ENCODE measurements around the gene FBH1.

The FBH1 gene

DNA sequence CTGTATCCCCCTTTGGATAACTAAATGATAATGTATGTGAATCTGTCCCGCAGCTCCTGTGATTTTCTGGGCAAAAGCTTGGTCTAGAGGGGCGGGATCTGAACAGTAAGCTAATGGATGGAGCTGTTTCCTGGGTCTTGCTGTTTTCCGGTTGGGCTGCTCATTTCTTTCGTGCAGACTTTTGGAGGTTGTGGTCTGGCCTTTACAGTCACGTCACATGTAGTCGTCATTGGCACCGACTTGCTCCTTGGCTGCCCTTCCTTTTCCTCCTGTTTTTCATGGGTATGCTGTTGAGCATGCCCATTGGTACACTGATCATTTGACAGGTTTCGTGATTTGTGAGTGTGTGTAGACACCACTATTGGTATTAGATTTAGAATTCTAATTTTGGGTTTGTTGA, 2.0 kb downstream of the FBH1 start:
- no peaks in the 10 kb centered on the region for H3K27me3 ChIP-seq (ENCODE audit: control insufficient read depth, low read length)
- no peaks in the 10 kb centered on the region for H3F3A ChIP-seq (ENCODE audit: control insufficient read depth, insufficient read depth)
- H3K4me2 ChIP-seq (ENCODE audit: low read length): no peak overlapping the region
- peaks cover 81% of the 10 kb centered on the region for H3K79me2 ChIP-seq (ENCODE audit: control insufficient read depth, low read length)
- TF ChIP-seq EZH2phosphoT487 (IDR thresholded peaks at IDR 0.05; ENCODE audit: borderline replicate concordance, low read length): no peak
- TF ChIP-seq, protein P1, sequence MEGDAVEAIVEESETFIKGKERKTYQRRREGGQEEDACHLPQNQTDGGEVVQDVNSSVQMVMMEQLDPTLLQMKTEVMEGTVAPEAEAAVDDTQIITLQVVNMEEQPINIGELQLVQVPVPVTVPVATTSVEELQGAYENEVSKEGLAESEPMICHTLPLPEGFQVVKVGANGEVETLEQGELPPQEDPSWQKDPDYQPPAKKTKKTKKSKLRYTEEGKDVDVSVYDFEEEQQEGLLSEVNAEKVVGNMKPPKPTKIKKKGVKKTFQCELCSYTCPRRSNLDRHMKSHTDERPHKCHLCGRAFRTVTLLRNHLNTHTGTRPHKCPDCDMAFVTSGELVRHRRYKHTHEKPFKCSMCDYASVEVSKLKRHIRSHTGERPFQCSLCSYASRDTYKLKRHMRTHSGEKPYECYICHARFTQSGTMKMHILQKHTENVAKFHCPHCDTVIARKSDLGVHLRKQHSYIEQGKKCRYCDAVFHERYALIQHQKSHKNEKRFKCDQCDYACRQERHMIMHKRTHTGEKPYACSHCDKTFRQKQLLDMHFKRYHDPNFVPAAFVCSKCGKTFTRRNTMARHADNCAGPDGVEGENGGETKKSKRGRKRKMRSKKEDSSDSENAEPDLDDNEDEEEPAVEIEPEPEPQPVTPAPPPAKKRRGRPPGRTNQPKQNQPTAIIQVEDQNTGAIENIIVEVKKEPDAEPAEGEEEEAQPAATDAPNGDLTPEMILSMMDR (IDR thresholded peaks at IDR 0.05; ENCODE audit: low read depth, low read length, poor library complexity, severe bottlenecking): no peak
- peaks cover 50% of the 10 kb centered on the region for H3K36me3 ChIP-seq (ENCODE audit: control insufficient read depth, low read length)
- no peak overlapping the region for H3K4me3 ChIP-seq (ENCODE audit: low read length)
- H3K9me3 ChIP-seq (ENCODE audit: control insufficient read depth, insufficient read depth, low read length): no peaks in the 10 kb centered on the region
- H4K20me1 ChIP-seq (ENCODE audit: control insufficient read depth, insufficient read depth, low read depth, low read length): peaks cover 4% of the 10 kb centered on the region; the same call in 1 of the 2 replicates
- no peak overlapping the region for H3K27ac ChIP-seq (ENCODE audit: low read depth, low read length)
- H3K4me1 ChIP-seq (ENCODE audit: control insufficient read depth, low read length): peaks cover 40% of the 10 kb centered on the region
- H3K9me2 ChIP-seq (replicated peaks; ENCODE audit: control insufficient read depth, low read length): no peaks in the 10 kb centered on the region

DNA sequence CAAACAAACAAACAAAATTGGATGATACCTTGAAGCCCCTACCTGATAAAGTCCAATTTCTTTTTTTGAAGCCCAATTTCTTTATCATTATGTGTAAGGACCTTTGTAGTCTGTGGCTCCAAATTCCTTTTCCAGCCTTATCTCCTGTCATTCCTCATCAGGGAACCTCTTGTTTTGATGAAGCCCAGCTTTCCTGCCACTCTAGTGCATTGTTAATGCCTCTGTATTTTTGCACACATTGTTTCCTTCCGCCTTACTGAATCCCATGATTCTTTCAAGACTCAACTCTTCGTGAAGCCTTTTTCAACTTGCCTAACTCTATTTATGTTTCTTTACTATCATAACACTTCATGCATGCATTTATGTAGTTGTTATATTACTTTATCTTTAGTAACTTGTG, 3.3 kb downstream of the FBH1 start:
- H3K79me2 ChIP-seq (ENCODE audit: control insufficient read depth, low read length): peaks cover 83% of the 10 kb centered on the region
- no peaks in the 10 kb centered on the region for H3F3A ChIP-seq (ENCODE audit: control insufficient read depth, insufficient read depth)
- peaks cover 44% of the 10 kb centered on the region for H3K36me3 ChIP-seq (ENCODE audit: control insufficient read depth, low read length)
- peaks cover 4% of the 10 kb centered on the region; the same call in 1 of the 2 replicates for H4K20me1 ChIP-seq (ENCODE audit: control insufficient read depth, insufficient read depth, low read depth, low read length)
- H3K4me2 ChIP-seq (ENCODE audit: low read length): no peak overlapping the region
- H3K4me3 ChIP-seq (ENCODE audit: low read length): no peak overlapping the region
- no peak overlapping the region for H3K27ac ChIP-seq (ENCODE audit: low read depth, low read length)
- H3K4me1 ChIP-seq (ENCODE audit: control insufficient read depth, low read length): peaks cover 32% of the 10 kb centered on the region
- no peaks in the 10 kb centered on the region for H3K27me3 ChIP-seq (ENCODE audit: control insufficient read depth, low read length)
- no peaks in the 10 kb centered on the region for H3K9me3 ChIP-seq (ENCODE audit: control insufficient read depth, insufficient read depth, low read length)
- TF ChIP-seq, protein P1 (IDR thresholded peaks at IDR 0.05; ENCODE audit: low read depth, low read length, poor library complexity, severe bottlenecking): no peak
- TF ChIP-seq EZH2phosphoT487 (IDR thresholded peaks at IDR 0.05; ENCODE audit: borderline replicate concordance, low read length): no peak
- no peaks in the 10 kb centered on the region for H3K9me2 ChIP-seq (replicated peaks; ENCODE audit: control insufficient read depth, low read length)

DNA sequence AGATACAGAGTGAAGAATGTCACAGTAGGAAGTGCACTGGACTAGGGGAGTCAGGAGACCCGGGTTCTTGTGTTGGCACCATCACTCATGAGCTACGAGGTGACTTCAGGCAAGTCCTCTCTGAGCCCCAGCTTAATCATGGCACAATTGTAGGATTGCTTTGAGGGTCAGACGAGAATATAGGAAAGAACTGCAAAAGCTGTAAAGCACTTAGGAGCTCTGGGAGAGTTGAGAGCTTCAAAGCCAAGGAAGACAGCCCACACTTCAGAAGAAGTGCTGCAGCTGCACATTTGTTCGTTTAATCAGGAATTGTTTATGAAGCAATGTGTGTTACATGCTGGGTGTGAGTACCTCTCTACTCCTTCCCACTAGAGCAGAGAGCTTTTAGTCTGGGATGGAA, 4.4 kb downstream of the FBH1 start:
- H3K4me2 ChIP-seq (ENCODE audit: low read length): no peak overlapping the region
- H3K27ac ChIP-seq (ENCODE audit: low read depth, low read length): no peak overlapping the region
- H3F3A ChIP-seq (ENCODE audit: control insufficient read depth, insufficient read depth): no peaks in the 10 kb centered on the region
- peaks cover 76% of the 10 kb centered on the region for H3K79me2 ChIP-seq (ENCODE audit: control insufficient read depth, low read length)
- H3K27me3 ChIP-seq (ENCODE audit: control insufficient read depth, low read length): no peaks in the 10 kb centered on the region
- peaks cover 44% of the 10 kb centered on the region for H3K36me3 ChIP-seq (ENCODE audit: control insufficient read depth, low read length)
- H3K9me3 ChIP-seq (ENCODE audit: control insufficient read depth, insufficient read depth, low read length): no peaks in the 10 kb centered on the region
- H3K4me3 ChIP-seq (ENCODE audit: low read length): no peak overlapping the region
- H4K20me1 ChIP-seq (ENCODE audit: control insufficient read depth, insufficient read depth, low read depth, low read length): peaks cover 4% of the 10 kb centered on the region; the same call in 1 of the 2 replicates
- no peak for TF ChIP-seq EZH2phosphoT487 (IDR thresholded peaks at IDR 0.05; ENCODE audit: borderline replicate concordance, low read length)
- TF ChIP-seq, protein P1 (IDR thresholded peaks at IDR 0.05; ENCODE audit: low read depth, low read length, poor library complexity, severe bottlenecking): no peak
- H3K9me2 ChIP-seq (replicated peaks; ENCODE audit: control insufficient read depth, low read length): no peaks in the 10 kb centered on the region
- peaks cover 27% of the 10 kb centered on the region for H3K4me1 ChIP-seq (ENCODE audit: control insufficient read depth, low read length)

Measured in DOHH2 (cell line).